ENCODE data around the gene ZNF76.

DNA sequence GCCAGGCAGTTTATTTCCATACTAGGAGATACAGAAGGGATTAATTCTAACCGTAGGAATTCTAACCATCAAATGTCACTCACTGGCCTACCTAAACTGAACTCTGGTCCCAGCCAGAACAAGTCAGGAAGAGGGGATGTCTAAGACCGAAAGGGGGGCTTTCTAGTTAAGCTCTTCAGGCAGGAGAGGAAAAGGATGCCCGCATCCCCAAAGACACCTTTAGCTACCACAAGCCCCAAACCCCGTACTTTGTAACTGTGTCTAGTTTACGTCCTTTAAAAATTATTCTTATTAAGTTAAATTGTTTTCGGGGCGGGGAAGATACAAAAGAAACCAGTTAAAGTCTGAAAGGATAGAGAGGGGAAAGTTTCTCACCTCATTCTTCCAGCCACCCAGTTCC is 1.2 kb upstream of the ZNF76 start:
- TF ChIP-seq EZH2 (IDR thresholded peaks at IDR 0.05; ENCODE audit: low read depth): no peak
- TF ChIP-seq, protein P1, sequence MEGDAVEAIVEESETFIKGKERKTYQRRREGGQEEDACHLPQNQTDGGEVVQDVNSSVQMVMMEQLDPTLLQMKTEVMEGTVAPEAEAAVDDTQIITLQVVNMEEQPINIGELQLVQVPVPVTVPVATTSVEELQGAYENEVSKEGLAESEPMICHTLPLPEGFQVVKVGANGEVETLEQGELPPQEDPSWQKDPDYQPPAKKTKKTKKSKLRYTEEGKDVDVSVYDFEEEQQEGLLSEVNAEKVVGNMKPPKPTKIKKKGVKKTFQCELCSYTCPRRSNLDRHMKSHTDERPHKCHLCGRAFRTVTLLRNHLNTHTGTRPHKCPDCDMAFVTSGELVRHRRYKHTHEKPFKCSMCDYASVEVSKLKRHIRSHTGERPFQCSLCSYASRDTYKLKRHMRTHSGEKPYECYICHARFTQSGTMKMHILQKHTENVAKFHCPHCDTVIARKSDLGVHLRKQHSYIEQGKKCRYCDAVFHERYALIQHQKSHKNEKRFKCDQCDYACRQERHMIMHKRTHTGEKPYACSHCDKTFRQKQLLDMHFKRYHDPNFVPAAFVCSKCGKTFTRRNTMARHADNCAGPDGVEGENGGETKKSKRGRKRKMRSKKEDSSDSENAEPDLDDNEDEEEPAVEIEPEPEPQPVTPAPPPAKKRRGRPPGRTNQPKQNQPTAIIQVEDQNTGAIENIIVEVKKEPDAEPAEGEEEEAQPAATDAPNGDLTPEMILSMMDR (conservative IDR thresholded peaks at IDR 0.05): no peak
